ENCODE data around the gene DYRK1A. TPM values are rescaled to one million over a fixed set of nuclear protein-coding genes. Genes with fewer than 3 reads are reported as not detected.

The DYRK1A gene
- total and polyA plus RNA-seq, 10 of the 15 experiments (the other 5 are each of a cell fraction or from before 2014, with no cell fraction given): 2.4 to 68.6 (median 30.7) TPM

GRCh38 chr21:37407719-37408420, 41.3 kb downstream of the DYRK1A start:
- in situ Hi-C loops (cut with MboI) (no loop called here), intact Hi-C loops (cut with micrococcal nuclease; ENCODE audit: unreplicated experiment) (loop anchor here (5.0 kb wide), 1 partner anchor 36 kb away; no protein-coding TSS in a partner anchor)
- ChIA-PET POLR2A (interaction anchor here (0.7 to 2.2 kb wide), 8 partner anchors 9 to 200 kb away, joined by 3 to 7 read pairs (median 4); no protein-coding TSS in a partner anchor), CTCF (interaction anchor here (0.8 to 1.8 kb wide), 9 partner anchors 10 to 247 kb away, joined by 3 to 5 read pairs (median 3); no protein-coding TSS in a partner anchor), SMC1A (ENCODE audit: uncharacterized antibody, unreplicated experiment) (interaction anchor here (0.7 to 3.6 kb wide), 19 partner anchors 8 to 241 kb away, joined by 3 to 62 read pairs (median 4); partner anchors contain the start of gene VPS26C), RAD21 (ENCODE audit: unreplicated experiment) (interaction anchor here (0.6 to 3.2 kb wide), 14 partner anchors 8 to 156 kb away, joined by 3 to 14 read pairs (median 4); partner anchors contain the start of gene VPS26C)
- H2AFZ ChIP-seq (ENCODE audit: control insufficient read depth, low read depth, low read length): no peak overlapping the region
- H3K36me3 ChIP-seq (ENCODE audit: control insufficient read depth in 2 of 2, insufficient read depth in 2 of 2, low read length in 1 of 2): no peaks in the 10 kb centered on the region; a peak in 2 of 4 replicates
- H3K27me3 ChIP-seq (replicated peaks in 1 of 2; ENCODE audit: control insufficient read depth in 2 of 2, insufficient read depth in 2 of 2, low read length in 1 of 2): no peaks in the 10 kb centered on the region
- H4K20me1 ChIP-seq (ENCODE audit: control insufficient read depth, insufficient read depth): peaks cover 8% of the 10 kb centered on the region
- peak; percentile 43 for DNase-seq (ENCODE audit: low read depth, low spot score)
- peak overlapping the region; percentile 0; the same call in 1 of the 2 replicates for H3K4me3 ChIP-seq
- WGBS (ENCODE audit: insufficient coverage, insufficient replicate concordance, low lambda C conversion rate, missing lambda C conversion rate): 6% methylated on average over 6 of the region's 6 CpGs
- H3K4me2 ChIP-seq (ENCODE audit: control insufficient read depth, insufficient read depth): peak overlapping the region; percentile 15
- FAIRE-seq: peak; percentile 72
- peak overlapping the region; percentile 39 for H3K27ac ChIP-seq (ENCODE audit: control insufficient read depth, insufficient read depth)
- H3K9me3 ChIP-seq (replicated peaks; ENCODE audit: control insufficient read depth, insufficient read depth, low read length): peaks cover 2% of the 10 kb centered on the region; the same call in 1 of the 3 replicates
- peaks cover 97% of the 10 kb centered on the region for H3K79me2 ChIP-seq (ENCODE audit: control insufficient read depth, insufficient read depth, low read length)
- peaks cover 47% of the 10 kb centered on the region for H3K4me1 ChIP-seq (ENCODE audit: control insufficient read depth, insufficient read depth, low read length)
- peak; percentile 75 for ATAC-seq
- no peak overlapping the region for H3K9ac ChIP-seq (ENCODE audit: control insufficient read depth, insufficient read depth, low read length)
- no TSS peak for BruUV-seq (replicated peaks)
- no peak for TF ChIP-seq RAD21 (IDR thresholded peaks at IDR 0.05; ENCODE audit: insufficient read depth, low read depth, low read length)
- peak; percentile 41; the same call in 1 of the 2 replicates for TF ChIP-seq ATF2 (IDR thresholded peaks at IDR 0.05; ENCODE audit: low read length)
- no peak for TF ChIP-seq IKZF1 (conservative IDR thresholded peaks at IDR 0.05)
- TF ChIP-seq RELB (IDR thresholded peaks at IDR 0.05; ENCODE audit: low read depth): peak; percentile 48; the same call in 1 of the 2 replicates
- TF ChIP-seq PBX3 (IDR thresholded peaks at IDR 0.05; ENCODE audit: insufficient replicate concordance, low read depth, low read length): peak; percentile 48
- TF ChIP-seq PKNOX1 (IDR thresholded peaks at IDR 0.05): peak; percentile 86
- TF ChIP-seq IKZF2 (IDR thresholded peaks at IDR 0.05): peak; percentile 13 to 23; a peak in 2 of 4 replicates
- TF ChIP-seq EZH2 (IDR thresholded peaks at IDR 0.05; ENCODE audit: borderline replicate concordance, control insufficient read depth, low read depth, low read length): no peak
- no peak for TF ChIP-seq CBX3 (IDR thresholded peaks at IDR 0.05; ENCODE audit: borderline replicate concordance, low read depth)
- no peak for TF ChIP-seq ZBED1 (IDR thresholded peaks at IDR 0.05; ENCODE audit: borderline replicate concordance)
- no peak for TF ChIP-seq KLF5 (IDR thresholded peaks at IDR 0.05; ENCODE audit: partially characterized antibody)
- no peak for TF ChIP-seq USF1 (IDR thresholded peaks at IDR 0.05; ENCODE audit: borderline replicate concordance, extremely low read length, insufficient read depth, low read depth, low read length)
- no peak for TF ChIP-seq ATF3 (IDR thresholded peaks at IDR 0.05; ENCODE audit: borderline replicate concordance, extremely low read depth, low read depth, low read length)
- peak; percentile 68 for TF ChIP-seq RUNX3 (IDR thresholded peaks at IDR 0.05; ENCODE audit: low read length)

Measured in GM12878 (cell line).